ENCODE measurements around the gene CACNB2.

The CACNB2 gene

DNA sequence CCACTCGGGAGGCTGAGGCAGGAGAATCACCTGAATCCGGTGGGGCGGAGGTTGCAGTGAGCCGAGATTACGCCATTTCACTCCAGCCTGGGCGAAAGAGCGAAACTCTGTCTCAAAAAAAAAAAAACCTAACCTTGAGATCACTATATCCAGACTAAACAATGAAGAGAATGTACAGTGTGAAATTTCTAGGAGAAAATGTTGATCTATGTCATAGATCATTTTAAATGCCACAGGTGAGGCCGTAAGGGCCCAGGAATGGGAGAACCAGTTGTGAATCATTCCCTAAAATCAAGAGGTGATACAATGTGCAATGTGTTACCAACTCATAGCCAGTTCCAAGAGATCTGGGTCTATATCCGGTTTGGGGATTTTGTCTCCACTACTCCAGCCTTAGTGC, 158.0 kb downstream of the CACNB2 start:
- H3K27me3 ChIP-seq (ENCODE audit: control insufficient read depth in 5 of 5, insufficient read depth in 4 of 5, low read length in 5 of 5), result no peaks in the 10 kb centered on the region
- no peaks in the 10 kb centered on the region for H3K9me3 ChIP-seq (ENCODE audit: control insufficient read depth in 5 of 5, low read length in 5 of 5)
- no peaks in the 10 kb centered on the region for H3K36me3 ChIP-seq (ENCODE audit: control insufficient read depth in 5 of 5, insufficient read depth in 5 of 5, low read length in 5 of 5)
- H3K9ac ChIP-seq (ENCODE audit: low read length in 5 of 5), result no peak overlapping the region
- no peaks in the 10 kb centered on the region for H3K4me1 ChIP-seq (ENCODE audit: control insufficient read depth in 5 of 5, insufficient read depth in 5 of 5, low read length in 5 of 5)
- no peak overlapping the region for H3K27ac ChIP-seq (ENCODE audit: low read depth, low read length)
- H3K4me3 ChIP-seq (ENCODE audit: low read depth in 1 of 5, low read length in 5 of 5), result no peak overlapping the region

DNA sequence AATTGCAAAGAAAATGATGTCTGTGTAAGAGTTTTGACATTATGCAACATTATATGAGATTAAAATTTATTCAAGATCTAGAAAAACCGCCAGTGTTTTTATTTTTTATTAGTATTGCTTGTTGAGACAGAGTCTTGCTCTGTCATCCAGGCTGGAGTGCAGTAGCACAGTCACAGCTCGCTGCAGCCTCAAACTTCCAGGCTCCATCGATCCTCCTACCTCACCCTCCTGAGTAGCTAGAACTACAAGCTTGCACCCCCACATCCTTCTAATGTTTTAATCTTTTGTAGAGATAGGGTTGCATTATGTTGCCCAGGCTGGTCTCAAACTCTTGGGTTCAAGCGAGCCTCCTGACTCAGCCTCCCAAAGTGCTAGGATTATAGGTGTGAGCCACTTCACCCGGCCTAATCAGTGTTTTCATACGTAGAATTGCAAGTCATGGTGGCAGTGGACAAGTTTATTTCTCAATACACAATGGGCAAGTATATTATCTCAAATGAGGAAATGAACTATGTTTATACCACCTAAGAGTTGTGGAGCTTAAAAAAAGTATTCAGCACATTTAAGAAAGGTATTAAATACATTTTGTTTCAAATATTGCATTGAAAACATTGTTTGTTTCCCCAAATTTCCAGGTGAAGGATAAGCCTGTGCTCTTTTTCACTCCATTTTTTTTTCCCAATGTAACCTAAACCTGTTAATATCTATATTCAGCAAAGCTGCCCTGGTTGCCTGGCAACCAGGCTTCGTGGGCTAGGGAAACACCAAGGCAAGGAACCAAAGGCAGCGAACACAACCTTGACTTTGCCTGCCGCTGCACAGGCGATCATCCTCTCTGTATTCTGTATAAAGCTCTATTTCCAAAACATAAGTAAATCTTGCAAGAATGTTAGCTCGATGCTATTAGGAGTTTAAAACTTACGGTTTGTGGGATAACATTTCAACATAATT, 163.9 kb downstream of the CACNB2 start:
- H3K27ac ChIP-seq (ENCODE audit: low read depth, low read length), result no peak overlapping the region
- no peak overlapping the region for H3K4me3 ChIP-seq (ENCODE audit: low read depth in 1 of 5, low read length in 5 of 5)

DNA sequence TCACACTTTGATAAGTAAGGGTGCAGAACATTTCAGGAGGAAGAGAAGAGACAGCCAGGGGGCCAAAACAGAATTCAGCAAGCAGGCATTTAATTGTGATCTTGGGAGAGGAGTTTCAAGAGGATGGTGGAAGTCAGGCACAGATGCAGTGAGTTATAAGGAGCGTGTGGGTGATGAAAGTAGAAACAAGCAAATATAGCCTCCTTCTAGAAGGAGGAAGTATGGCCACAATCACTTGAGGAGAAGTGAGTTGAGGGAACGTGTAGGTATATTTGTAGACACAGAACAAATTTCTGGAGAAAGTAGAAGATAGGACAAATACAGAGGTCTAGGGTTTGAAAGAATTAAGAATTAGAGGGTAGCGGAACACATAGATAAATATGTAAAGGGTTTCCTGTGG, 165.8 kb downstream of the CACNB2 start:
- Histone ChIP-seq H3K27me3 (ENCODE audit: control insufficient read depth in 5 of 5, insufficient read depth in 4 of 5, low read length in 5 of 5) (no peaks in the 10 kb centered on the region), H3K27ac (ENCODE audit: low read depth, low read length) (no peak overlapping the region), H3K9me3 (ENCODE audit: control insufficient read depth in 5 of 5, low read length in 5 of 5) (no peaks in the 10 kb centered on the region), H3K9ac (ENCODE audit: low read length in 5 of 5) (no peak overlapping the region), H3K4me3 (ENCODE audit: low read depth in 1 of 5, low read length in 5 of 5) (no peak overlapping the region), H3K4me1 (ENCODE audit: control insufficient read depth in 5 of 5, insufficient read depth in 5 of 5, low read length in 5 of 5) (no peaks in the 10 kb centered on the region), H3K36me3 (ENCODE audit: control insufficient read depth in 5 of 5, insufficient read depth in 5 of 5, low read length in 5 of 5) (no peaks in the 10 kb centered on the region)

More for the DNA sequence above, 163.9 kb downstream of the CACNB2 start:
- no peaks in the 10 kb centered on the region for H3K9me3 ChIP-seq (ENCODE audit: control insufficient read depth in 5 of 5, low read length in 5 of 5)
- H3K27me3 ChIP-seq (ENCODE audit: control insufficient read depth in 5 of 5, insufficient read depth in 4 of 5, low read length in 5 of 5), result no peaks in the 10 kb centered on the region
- H3K4me1 ChIP-seq (ENCODE audit: control insufficient read depth in 5 of 5, insufficient read depth in 5 of 5, low read length in 5 of 5), result no peaks in the 10 kb centered on the region
- no peaks in the 10 kb centered on the region for H3K36me3 ChIP-seq (ENCODE audit: control insufficient read depth in 5 of 5, insufficient read depth in 5 of 5, low read length in 5 of 5)
- H3K9ac ChIP-seq (ENCODE audit: low read length in 5 of 5), result no peak overlapping the region

DNA sequence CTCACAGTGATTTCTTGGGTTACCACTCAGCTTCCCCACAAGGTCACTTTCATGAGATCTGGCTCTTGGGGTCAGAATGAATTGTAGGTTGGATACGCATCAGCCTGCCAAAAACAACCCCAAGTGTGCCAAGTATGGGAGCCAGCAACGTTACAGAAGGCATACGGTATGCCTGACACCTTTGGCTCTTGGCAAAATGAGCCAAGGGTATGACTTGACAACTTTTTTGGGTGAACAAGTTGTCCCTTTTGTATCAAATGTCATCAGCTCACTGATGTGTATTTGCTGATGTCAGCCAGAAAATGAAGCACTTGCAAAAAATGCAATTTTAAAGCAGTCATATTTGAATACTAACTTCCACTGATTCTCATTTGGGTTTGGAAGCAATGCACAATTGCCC, 168.4 kb downstream of the CACNB2 start:
- no peaks in the 10 kb centered on the region for H3K27me3 ChIP-seq (ENCODE audit: control insufficient read depth in 5 of 5, insufficient read depth in 4 of 5, low read length in 5 of 5)
- no peaks in the 10 kb centered on the region for H3K9me3 ChIP-seq (ENCODE audit: control insufficient read depth in 5 of 5, low read length in 5 of 5)
- H3K4me3 ChIP-seq (ENCODE audit: low read depth in 1 of 5, low read length in 5 of 5), result no peak overlapping the region
- H3K27ac ChIP-seq (ENCODE audit: low read depth, low read length), result no peak overlapping the region
- H3K9ac ChIP-seq (ENCODE audit: low read length in 5 of 5), result no peak overlapping the region
- peaks cover 0 to 6% (median 0%) of the 10 kb centered on the region in 5 donors for H3K4me1 ChIP-seq (ENCODE audit: control insufficient read depth in 5 of 5, insufficient read depth in 5 of 5, low read length in 5 of 5)
- H3K36me3 ChIP-seq (ENCODE audit: control insufficient read depth in 5 of 5, insufficient read depth in 5 of 5, low read length in 5 of 5), result no peaks in the 10 kb centered on the region

DNA sequence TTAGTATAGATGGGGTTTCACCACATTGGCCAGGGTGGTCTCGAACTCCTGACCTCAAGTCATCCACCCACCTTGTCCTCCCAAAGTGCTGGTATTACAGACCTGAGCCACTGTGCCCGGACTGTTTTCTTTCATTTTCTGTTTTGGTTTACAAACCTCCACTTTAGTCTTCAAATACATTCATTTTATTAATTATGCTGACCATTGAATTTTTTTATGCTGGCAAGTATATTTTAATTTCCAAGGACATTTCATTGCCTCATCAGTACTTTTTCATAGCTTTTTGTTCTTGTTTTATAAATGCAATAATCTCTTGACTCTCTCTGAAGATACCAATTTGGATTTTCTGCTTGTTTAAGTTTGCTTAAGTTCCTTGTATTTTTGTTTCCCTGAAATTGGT, 170.5 kb downstream of the CACNB2 start:
- no peak overlapping the region for H3K9ac ChIP-seq (ENCODE audit: low read length in 5 of 5)
- peaks cover 0 to 6% (median 0%) of the 10 kb centered on the region in 5 donors for H3K4me1 ChIP-seq (ENCODE audit: control insufficient read depth in 5 of 5, insufficient read depth in 5 of 5, low read length in 5 of 5)
- no peak overlapping the region for H3K27ac ChIP-seq (ENCODE audit: low read depth, low read length)
- H3K9me3 ChIP-seq (ENCODE audit: control insufficient read depth in 5 of 5, low read length in 5 of 5), result no peaks in the 10 kb centered on the region
- no peaks in the 10 kb centered on the region for H3K36me3 ChIP-seq (ENCODE audit: control insufficient read depth in 5 of 5, insufficient read depth in 5 of 5, low read length in 5 of 5)
- no peak overlapping the region for H3K4me3 ChIP-seq (ENCODE audit: low read depth in 1 of 5, low read length in 5 of 5)
- no peaks in the 10 kb centered on the region for H3K27me3 ChIP-seq (ENCODE audit: control insufficient read depth in 5 of 5, insufficient read depth in 4 of 5, low read length in 5 of 5)

DNA sequence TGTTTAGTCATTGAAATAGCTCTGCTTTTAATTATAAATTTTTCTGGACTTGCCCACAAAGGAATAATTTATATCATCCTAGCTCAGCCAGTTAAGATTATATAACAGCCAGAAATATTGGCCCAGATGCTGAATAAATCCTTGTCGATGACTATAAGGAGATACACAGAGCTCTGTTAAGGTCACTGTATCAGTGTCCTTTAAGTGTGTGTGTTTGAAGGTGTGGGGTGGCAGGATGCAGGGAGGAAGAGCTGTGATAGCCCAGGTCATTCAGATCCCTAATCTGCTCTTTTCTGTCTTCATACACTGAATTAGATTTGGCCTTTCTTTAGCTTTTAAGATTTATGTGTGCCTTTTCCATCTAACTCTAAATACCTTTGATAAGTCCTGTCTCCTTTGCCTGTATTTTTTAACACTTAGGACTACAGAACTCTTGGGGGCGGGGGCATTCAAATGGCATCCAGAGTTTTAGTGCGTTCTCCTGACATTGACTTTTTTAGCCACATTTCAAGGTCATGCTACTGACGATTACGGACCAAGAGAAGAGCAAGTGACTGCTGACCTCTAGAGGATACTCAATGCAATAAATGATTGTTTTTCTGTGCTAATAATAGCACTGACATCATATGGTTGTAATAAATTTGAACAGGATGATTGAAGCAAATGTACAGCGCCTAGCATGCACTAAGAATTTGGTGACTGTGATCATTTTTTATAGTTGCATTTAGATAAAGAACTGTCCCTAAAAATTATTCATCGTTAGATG, 172.3 kb downstream of the CACNB2 start:
- Histone ChIP-seq H3K4me3 (ENCODE audit: low read depth in 1 of 5, low read length in 5 of 5) (no peak overlapping the region), H3K4me1 (ENCODE audit: control insufficient read depth in 5 of 5, insufficient read depth in 5 of 5, low read length in 5 of 5) (peaks cover 0 to 6% (median 0%) of the 10 kb centered on the region in 5 donors), H3K27me3 (ENCODE audit: control insufficient read depth in 5 of 5, insufficient read depth in 4 of 5, low read length in 5 of 5) (no peaks in the 10 kb centered on the region), H3K27ac (ENCODE audit: low read depth, low read length) (no peak overlapping the region), H3K9ac (ENCODE audit: low read length in 5 of 5) (no peak overlapping the region), H3K36me3 (ENCODE audit: control insufficient read depth in 5 of 5, insufficient read depth in 5 of 5, low read length in 5 of 5) (no peaks in the 10 kb centered on the region), H3K9me3 (ENCODE audit: control insufficient read depth in 5 of 5, low read length in 5 of 5) (no peaks in the 10 kb centered on the region)

DNA sequence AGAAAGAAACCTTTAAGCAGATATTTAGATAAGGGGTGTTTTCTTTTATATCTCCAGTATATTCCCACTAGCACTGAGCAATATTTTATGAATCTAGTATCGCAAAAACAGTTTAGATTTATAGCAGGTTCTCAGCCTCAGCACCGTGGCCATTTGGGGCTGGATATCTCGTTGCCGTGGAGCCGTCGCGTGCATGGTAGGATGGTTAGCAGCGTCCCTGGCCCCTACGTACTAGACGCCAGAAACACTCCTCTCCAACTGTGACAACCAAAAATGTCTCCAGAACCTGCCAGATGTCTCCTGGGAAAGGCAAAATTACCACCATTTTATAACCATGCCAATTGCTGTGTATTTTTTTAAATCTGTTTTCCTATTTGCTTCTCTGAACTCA, 172.9 kb downstream of the CACNB2 start:
- Histone ChIP-seq H3K4me3 (ENCODE audit: low read depth in 1 of 5, low read length in 5 of 5) (peak overlapping the region in 1 of 5 donors; percentile 40), H3K27ac (ENCODE audit: low read depth, low read length) (no peak overlapping the region), H3K9me3 (ENCODE audit: control insufficient read depth in 5 of 5, low read length in 5 of 5) (no peaks in the 10 kb centered on the region), H3K9ac (ENCODE audit: low read length in 5 of 5) (no peak overlapping the region), H3K36me3 (ENCODE audit: control insufficient read depth in 5 of 5, insufficient read depth in 5 of 5, low read length in 5 of 5) (no peaks in the 10 kb centered on the region), H3K4me1 (ENCODE audit: control insufficient read depth in 5 of 5, insufficient read depth in 5 of 5, low read length in 5 of 5) (peaks cover 0 to 6% (median 0%) of the 10 kb centered on the region in 5 donors), H3K27me3 (ENCODE audit: control insufficient read depth in 5 of 5, insufficient read depth in 4 of 5, low read length in 5 of 5) (no peaks in the 10 kb centered on the region)

DNA sequence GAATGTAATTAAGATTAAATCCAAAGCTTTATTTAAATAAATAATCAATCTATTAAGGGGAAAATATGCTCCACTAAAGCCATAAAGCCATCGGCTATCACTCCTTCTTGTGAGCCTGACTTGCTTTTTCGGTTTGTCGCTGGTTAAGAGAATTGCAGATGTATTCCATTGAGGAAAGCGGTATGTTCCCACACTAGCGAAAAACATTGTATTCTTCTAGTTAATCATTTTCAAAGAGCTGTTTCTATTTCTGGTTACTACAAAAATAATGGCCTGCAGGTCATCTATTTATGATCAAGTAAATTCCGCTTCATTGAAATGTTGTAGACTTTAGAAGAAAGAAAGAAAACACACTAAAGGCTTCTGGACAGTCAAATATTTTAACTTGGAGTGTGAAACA, 173.4 kb downstream of the CACNB2 start:
- no peaks in the 10 kb centered on the region for H3K36me3 ChIP-seq (ENCODE audit: control insufficient read depth in 5 of 5, insufficient read depth in 5 of 5, low read length in 5 of 5)
- no peak overlapping the region for H3K4me3 ChIP-seq (ENCODE audit: low read depth in 1 of 5, low read length in 5 of 5)
- H3K4me1 ChIP-seq (ENCODE audit: control insufficient read depth in 5 of 5, insufficient read depth in 5 of 5, low read length in 5 of 5), result peaks cover 0 to 6% (median 0%) of the 10 kb centered on the region in 5 donors
- H3K9me3 ChIP-seq (ENCODE audit: control insufficient read depth in 5 of 5, low read length in 5 of 5), result no peaks in the 10 kb centered on the region
- no peaks in the 10 kb centered on the region for H3K27me3 ChIP-seq (ENCODE audit: control insufficient read depth in 5 of 5, insufficient read depth in 4 of 5, low read length in 5 of 5)
- no peak overlapping the region for H3K9ac ChIP-seq (ENCODE audit: low read length in 5 of 5)
- H3K27ac ChIP-seq (ENCODE audit: low read depth, low read length), result no peak overlapping the region

DNA sequence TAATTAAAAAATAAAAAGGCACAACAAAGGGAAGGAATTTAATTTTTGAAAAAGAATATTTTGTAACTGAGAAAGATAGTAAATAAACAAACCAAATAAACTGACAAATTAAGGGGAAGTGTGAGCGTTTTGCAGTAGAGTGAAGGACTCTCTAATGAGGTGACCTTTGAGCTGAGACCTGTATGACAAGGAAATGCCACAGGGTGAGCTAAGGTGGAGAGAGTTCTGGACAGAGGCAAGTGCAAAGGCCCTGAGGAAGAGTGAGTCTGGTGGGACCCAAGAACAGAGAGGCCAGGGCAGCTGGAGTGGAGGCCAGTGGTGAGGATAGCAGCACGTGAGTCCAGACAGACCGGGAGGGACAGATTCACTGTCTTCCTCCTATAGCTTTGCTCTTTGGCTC, 179.4 kb downstream of the CACNB2 start:
- peaks cover 0 to 3% (median 0%) of the 10 kb centered on the region in 5 donors for H3K9me3 ChIP-seq (ENCODE audit: control insufficient read depth in 5 of 5, low read length in 5 of 5)
- H3K4me1 ChIP-seq (ENCODE audit: control insufficient read depth in 5 of 5, insufficient read depth in 5 of 5, low read length in 5 of 5), result no peaks in the 10 kb centered on the region
- no peak overlapping the region for H3K27ac ChIP-seq (ENCODE audit: low read depth, low read length)
- H3K4me3 ChIP-seq (ENCODE audit: low read depth in 1 of 5, low read length in 5 of 5), result no peak overlapping the region
- no peak overlapping the region for H3K9ac ChIP-seq (ENCODE audit: low read length in 5 of 5)
- no peaks in the 10 kb centered on the region for H3K27me3 ChIP-seq (ENCODE audit: control insufficient read depth in 5 of 5, insufficient read depth in 4 of 5, low read length in 5 of 5)
- H3K36me3 ChIP-seq (ENCODE audit: control insufficient read depth in 5 of 5, insufficient read depth in 5 of 5, low read length in 5 of 5), result no peaks in the 10 kb centered on the region

DNA sequence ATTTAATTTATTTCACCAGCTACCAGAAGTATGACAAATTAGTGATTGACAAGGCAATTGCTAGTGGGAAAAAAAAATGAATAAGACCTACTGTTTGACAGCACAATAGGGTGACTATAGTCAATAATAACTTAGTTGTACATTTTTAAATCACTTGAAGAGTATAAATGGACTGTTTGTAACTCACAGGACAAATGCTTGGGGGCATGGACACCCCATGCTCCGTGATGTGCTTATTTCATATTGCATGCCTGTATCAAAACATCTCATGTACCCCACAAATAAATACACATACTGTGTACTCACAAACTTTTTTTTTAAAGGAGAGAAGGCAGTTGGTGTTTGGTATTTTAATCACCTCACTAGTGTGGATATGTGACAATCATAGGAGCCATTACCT, 181.1 kb downstream of the CACNB2 start:
- Histone ChIP-seq H3K27me3 (ENCODE audit: control insufficient read depth in 5 of 5, insufficient read depth in 4 of 5, low read length in 5 of 5) (no peaks in the 10 kb centered on the region), H3K9me3 (ENCODE audit: control insufficient read depth in 5 of 5, low read length in 5 of 5) (peaks cover 0 to 3% (median 0%) of the 10 kb centered on the region in 5 donors), H3K36me3 (ENCODE audit: control insufficient read depth in 5 of 5, insufficient read depth in 5 of 5, low read length in 5 of 5) (no peaks in the 10 kb centered on the region), H3K27ac (ENCODE audit: low read depth, low read length) (no peak overlapping the region), H3K9ac (ENCODE audit: low read length in 5 of 5) (no peak overlapping the region), H3K4me1 (ENCODE audit: control insufficient read depth in 5 of 5, insufficient read depth in 5 of 5, low read length in 5 of 5) (no peaks in the 10 kb centered on the region), H3K4me3 (ENCODE audit: low read depth in 1 of 5, low read length in 5 of 5) (no peak overlapping the region)
